Stimulated activated CD8-positive, alpha-beta memory T cell treated with anti-CD3 and anti-CD28 coated beads, Interleukin-12 subunit alpha, Interleukin-12 subunit beta, amount 100 ng/mL, for 1 hour (primary cell): ENCODE results near the gene STYXL1.
"Not testable (repeated sequence)": the region's sequence is repeated elsewhere in the genome, so short reads cannot be mapped to it uniquely, and the experiment has no call there.

ENCODE experiments used
- DNase-seq: peaks from one replicate; pipeline ENCODE4 v3.0.0-alpha.2; 2020; ENCODE audit warnings: low read depth

STYXL1 gene

GRCh38 chr7:76066716-76067503 is 19.1 kb upstream of the STYXL1 start:
- DNase-seq = no peak

GRCh38 chr7:76065016-76065612 is 17.3 kb upstream of the STYXL1 start:
- DNase-seq = no peak

- no peak for DNase-seq
Observed at GRCh38 chr7:76064208-76064970, 16.6 kb upstream of the STYXL1 start.

GRCh38 chr7:76063525-76063924 is 15.7 kb upstream of the STYXL1 start:
- DNase-seq = no peak

GRCh38 chr7:76063114-76063513 is 15.3 kb upstream of the STYXL1 start:
- DNase-seq = no peak

DNA sequence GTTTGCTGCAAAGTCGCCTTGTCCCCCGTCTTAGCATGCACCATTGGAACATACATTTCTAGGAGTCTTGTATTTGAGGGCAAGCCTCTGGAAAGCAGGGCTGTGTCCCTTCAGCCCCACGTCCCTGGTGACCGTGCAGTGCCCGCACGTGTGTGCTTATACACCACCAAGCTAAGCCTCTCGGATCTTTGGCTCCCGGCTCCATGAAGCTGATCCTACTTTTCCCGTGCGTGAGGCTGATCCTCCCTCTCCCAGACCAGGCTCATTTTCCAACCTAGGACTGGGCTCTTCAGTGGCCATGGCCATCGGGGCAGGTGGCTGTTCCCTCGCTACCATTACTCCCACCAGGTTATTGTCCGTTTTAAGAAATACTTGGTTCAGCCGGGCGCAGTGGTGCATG is 14.5 kb upstream of the STYXL1 start:
- no peak for DNase-seq

DNA sequence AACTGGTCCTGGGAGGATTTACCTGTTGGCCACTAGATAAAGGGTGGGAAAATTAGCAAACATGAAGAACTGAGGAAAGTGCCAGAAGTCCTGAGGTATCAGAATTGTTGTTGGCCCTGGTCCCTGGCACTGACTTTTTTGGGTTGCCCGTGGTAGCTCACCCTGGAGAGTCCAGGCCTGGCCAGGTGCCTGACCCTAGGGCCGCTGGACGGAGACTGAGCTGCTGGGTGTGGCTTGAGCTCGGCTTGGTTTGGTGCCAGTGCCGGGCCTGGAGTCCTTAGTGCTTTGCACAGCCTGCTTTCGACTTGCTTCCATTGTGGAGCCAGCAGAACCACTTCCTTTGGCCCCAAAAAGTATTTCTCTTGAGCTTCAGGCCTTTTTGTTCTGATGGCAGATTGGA is 13.0 kb upstream of the STYXL1 start:
- DNase-seq = no peak

DNA sequence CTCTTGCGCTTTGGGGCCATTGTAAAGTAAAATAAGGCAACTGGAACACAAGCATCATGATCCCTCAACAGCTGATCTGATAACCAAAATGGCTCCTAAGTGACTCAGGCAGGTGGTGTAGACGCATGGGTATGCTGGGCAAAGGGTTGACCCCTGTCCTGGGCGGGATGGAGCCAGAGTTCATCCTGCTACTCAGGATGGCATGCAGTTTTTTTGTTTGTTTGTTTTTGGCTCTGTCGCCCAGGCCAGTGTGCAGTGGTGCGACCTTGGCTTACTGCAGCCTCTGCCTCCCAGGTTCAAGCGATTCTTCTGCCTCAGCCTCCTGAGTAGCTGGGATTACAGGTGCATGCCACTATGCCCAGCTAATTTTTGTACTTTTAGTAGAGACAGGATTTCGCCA is 10.9 kb upstream of the STYXL1 start:
- DNase-seq = not testable (repeated sequence)

- DNase-seq = no peak
Observed at GRCh38 chr7:76057813-76058145, 10.0 kb upstream of the STYXL1 start.

DNA sequence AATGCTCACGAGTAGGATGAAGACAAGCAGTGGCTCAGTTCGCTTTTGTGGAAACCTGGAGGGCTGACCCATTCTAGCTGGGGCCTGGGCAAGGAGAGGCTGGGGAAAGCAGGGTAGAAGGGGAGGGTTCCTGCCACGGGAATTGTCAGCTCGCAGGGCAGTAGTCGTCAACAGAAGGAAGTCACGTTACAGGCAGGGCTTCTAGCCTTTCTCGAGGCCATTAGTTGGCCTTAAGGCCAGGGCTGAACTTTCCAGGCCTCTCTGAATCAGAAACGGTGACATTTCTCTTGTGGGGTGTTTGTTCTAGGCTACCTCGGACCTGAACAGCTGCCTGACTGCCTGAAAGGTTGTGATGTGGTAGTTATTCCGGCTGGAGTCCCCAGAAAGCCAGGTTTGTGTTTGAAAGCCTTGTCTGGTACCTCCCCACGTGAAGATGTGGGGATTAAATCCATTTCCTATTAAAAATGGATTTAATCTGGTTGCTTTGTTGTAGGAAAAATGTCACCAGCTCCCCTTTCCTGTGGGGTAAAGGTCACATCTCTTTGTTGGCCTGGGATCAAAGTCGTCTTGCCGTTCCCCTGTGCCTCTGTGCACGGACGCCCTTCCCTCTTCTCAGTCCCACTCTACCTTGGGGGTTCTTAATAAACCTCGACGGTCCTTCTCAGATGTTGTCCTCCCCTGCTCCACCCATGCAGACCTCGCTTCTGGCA is 9.5 kb upstream of the STYXL1 start:
- no peak for DNase-seq

GRCh38 chr7:76056241-76056640 is 8.4 kb upstream of the STYXL1 start:
- DNase-seq = no peak

GRCh38 chr7:76054123-76055120 is 6.6 kb upstream of the STYXL1 start:
- no peak for DNase-seq

DNA sequence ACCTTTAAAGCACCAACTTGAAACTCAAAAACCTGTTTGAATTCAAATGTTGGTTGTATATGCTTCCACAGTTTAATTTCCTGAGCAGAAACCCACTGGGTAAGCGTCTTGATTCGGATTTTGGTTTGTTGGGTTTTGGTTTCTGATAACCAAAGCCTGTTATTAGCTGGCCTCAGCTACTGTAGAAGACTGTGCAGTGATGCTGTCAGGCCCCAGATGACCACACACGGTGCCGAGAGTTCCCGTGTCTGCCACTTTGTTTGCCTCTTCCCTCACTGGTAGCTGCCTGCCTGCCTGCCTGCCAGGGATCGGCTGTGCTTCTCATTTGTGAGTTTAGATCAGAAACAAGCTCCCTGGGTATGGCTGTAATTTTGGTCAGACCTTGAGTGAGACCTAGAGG is 5.7 kb upstream of the STYXL1 start:
- no peak for DNase-seq

- not testable (repeated sequence) for DNase-seq
Observed at GRCh38 chr7:76052681-76053080, 4.9 kb upstream of the STYXL1 start.

- no peak for DNase-seq
Observed at GRCh38 chr7:76051840-76052239, 4.0 kb upstream of the STYXL1 start.

- DNase-seq = no peak
Observed at GRCh38 chr7:76050545-76050944, 2.7 kb upstream of the STYXL1 start.

GRCh38 chr7:76049295-76049694 is 1.5 kb upstream of the STYXL1 start:
- DNase-seq = no peak

DNA sequence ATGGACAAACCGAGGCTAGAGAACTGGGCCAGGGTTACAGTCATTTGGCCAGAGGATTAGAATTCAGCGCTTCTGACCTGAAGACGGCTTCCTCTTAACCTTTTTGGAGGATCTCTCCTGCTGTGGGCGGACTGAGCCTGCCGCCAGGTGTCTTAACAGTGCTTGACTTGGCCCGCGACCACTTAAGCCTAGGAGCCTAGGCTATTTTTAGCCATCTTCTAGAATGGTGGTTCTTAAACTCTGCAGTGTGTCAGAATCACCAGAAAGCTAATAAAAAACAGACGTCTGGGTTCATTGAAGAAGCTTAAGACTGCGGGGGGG is 828 bp upstream of the STYXL1 start:
- DNase-seq = no peak

DNA sequence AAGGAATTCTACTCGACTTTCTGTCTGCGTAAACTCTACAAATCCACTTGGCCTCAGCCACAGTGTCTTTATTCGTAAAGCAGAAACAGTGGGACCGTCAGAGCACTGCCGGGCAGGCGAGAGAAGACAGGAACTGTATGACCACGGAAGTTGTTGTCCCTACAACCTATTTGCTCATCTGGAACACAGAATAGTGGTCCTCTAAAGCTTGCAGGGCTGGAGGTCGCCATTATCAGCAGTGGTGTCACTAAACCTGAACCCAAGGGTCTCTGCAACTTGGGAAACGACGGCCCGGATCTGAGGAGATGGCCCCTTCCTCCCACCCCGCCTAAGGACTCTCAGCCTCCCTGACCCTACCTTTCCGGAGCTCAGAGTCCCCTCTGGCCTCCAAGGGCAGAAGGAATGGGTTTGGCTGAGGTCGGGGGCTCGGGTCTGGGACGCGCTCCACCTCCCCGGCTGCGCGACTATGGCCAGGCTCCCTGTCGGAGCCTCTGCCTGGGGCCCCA is 442 bp downstream of the STYXL1 start:
- no peak for DNase-seq

DNA sequence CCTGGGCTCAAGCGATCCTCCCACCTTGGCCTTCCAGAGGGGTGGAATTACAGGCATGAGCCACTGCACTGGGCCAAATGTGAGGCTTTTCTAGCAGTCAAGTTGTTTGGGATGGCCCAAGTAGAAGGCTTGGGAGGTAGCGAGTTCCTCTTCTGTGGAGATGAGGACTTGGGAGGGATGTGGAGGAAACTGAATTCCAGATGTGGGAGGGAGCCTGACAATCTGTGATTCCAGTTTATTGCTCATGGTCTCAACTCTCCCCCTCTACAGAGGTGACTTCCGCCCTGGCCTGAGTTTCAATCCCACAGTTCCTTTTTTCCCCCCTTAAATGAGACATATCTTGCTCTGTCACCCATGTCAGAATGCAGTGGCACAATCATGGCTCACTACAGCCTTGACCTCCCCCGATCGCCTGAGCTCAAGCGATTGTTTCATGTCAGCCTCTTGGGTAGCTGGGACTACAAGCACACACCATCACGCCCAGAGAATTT is 3.4 kb downstream of the STYXL1 start:
- DNase-seq = no peak

DNA sequence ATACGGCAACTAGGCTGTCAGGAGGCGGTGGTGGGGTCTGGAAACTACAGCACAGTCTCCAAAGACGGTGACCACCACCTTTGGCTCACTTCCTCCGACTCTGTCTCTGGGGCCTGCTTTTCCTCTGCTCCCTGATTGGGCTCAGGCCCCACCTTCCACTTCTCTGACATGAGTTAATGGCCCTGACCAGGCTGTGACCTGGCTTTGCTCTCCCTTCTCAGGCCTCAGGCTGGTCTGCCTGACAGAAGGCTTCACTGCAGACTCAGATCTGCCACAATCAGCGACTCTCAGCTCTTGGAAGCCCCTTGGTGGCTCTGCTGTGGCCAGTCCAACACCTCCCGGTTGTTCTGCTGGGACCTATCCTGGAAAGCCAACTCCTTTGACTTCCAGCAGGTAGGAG is 7.7 kb downstream of the STYXL1 start:
- DNase-seq = no peak
